Activated T-helper 1 cell treated with anti-CD3 and anti-CD28 coated beads, Interleukin-12 subunit alpha, Interleukin-12 subunit beta, Interleukin-2, Interleukin-4 antibody, amounts not matched to agents 30 ng/mL and 10 ng/mL and 1 ng/mL, durations not matched to agents 14 hours and 24 hours and 36 hours (primary cell): ENCODE measurements around the gene AQP12A. TPM values are rescaled to one million over a fixed set of nuclear protein-coding genes. Genes with fewer than 3 reads are reported as not detected.
"Not testable (repeated sequence)": the region's sequence is repeated elsewhere in the genome, so short reads cannot be mapped to it uniquely, and the experiment has no call there.

ENCODE experiments used
- DNase-seq: peaks from one replicate; pipeline ENCODE4 v3.0.0; 2021; ENCODE audit warnings: low spot score
- H3K27ac Mint-ChIP-seq: one replicate; pipeline ENCODE4 v1.8.0; 2021; ENCODE audit warnings: mild to moderate bottlenecking, mixed read lengths
- H3K27me3 Mint-ChIP-seq: one replicate; pipeline ENCODE4 v1.8.0; 2022; ENCODE audit warnings: mild to moderate bottlenecking, moderate library complexity, mixed read lengths; ENCODE audit not compliant: insufficient read depth
- H3K36me3 Mint-ChIP-seq: one replicate; pipeline ENCODE4 v1.8.0; 2021; ENCODE audit warnings: low read depth, mixed read lengths
- H3K4me1 Mint-ChIP-seq: one replicate; pipeline ENCODE4 v1.8.0; 2021; ENCODE audit warnings: low read depth, mixed read lengths
- H3K4me3 Mint-ChIP-seq: one replicate; pipeline ENCODE4 v1.8.0; 2021; ENCODE audit warnings: mild to moderate bottlenecking, moderate library complexity, mixed read lengths
- H3K9me3 Mint-ChIP-seq: one replicate; pipeline ENCODE4 v1.8.0; 2021; ENCODE audit warnings: mixed read lengths
- intact Hi-C: fragments of 100-400 bp; cut with micrococcal nuclease; formaldehyde crosslinking; loops from one replicate; pipeline ENCODE4 v1.15.1; 2024
- total RNA-seq: library from RNA; stranded (reverse); gene quantifications from 2 replicates; pipeline ENCODE4 v1.2.3, GENCODE V29; 2022

AQP12A gene
- total RNA-seq, 1 donor from 2014 or later = not detected

DNA sequence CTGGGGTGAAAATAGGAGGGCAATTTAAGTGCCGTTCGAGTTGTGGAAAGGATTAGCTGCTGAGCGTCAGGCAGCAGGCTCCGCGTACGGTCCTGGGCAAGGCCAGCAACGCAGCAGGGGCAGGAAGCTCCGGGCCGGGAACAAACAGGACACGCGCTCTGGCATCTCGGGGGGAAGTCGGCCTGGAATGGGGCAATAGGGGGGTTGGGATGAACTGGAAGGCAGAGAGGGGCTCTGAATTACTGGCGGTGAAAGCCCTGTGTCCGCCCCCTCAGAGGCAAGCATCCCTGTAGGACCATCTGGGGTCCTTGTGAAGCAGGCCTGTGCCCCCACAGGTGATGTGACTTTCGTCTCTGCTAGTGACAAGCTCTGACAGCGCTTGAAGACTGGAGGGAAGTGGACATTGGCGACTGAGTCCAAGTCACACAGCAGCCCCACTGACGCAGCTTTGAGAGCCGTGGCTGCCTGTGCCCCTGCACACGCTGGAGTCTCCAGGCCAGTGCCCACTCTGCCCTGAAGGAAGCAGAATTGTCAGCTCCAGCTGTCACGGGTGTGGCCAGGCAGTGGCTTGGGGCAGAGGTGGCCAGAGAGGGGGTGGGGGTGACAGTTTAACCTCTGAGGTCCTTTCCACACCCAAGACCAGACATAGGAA is 44.0 kb upstream of the AQP12A start:
- Mint-ChIP-seq H3K27ac (no peak overlapping the region), H3K4me1 (peaks cover 10% of the 10 kb centered on the region), H3K4me3 (no peak overlapping the region), H3K27me3 (peaks cover 27% of the 10 kb centered on the region), H3K9me3 (no peaks in the 10 kb centered on the region), H3K36me3 (no peaks in the 10 kb centered on the region)
- intact Hi-C loops = no loop called here
- no peak for DNase-seq

DNA sequence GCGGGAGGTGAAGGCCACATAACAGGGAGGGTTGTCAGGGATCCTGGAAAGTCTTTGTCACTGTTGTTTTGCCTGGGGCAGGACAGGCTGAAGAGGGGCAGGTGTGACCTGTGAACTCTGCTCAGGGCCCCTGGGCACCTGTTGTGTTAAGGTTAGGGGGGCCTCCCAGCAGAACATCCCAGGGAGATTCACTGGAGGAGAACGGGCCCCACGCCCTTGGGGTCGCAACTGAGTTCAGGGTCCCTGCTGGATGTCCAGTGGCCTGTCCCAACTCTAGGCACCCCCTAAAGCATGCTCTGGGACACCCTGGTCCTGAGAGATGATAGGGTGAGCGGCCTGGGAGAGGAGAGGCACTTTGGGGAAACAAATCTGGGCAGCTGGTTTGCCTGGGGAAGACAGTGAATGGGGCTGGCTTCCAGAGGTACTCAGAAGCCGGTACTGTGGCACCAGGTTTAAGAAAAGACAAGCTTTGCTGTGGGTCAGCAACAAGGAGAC is 43.5 kb upstream of the AQP12A start:
- H3K36me3 Mint-ChIP-seq = no peaks in the 10 kb centered on the region
- intact Hi-C loops = no loop called here
- DNase-seq = no peak
- peaks cover 10% of the 10 kb centered on the region for H3K4me1 Mint-ChIP-seq
- no peaks in the 10 kb centered on the region for H3K9me3 Mint-ChIP-seq
- H3K27ac Mint-ChIP-seq = no peak overlapping the region
- H3K27me3 Mint-ChIP-seq = peaks cover 27% of the 10 kb centered on the region
- H3K4me3 Mint-ChIP-seq = no peak overlapping the region

DNA sequence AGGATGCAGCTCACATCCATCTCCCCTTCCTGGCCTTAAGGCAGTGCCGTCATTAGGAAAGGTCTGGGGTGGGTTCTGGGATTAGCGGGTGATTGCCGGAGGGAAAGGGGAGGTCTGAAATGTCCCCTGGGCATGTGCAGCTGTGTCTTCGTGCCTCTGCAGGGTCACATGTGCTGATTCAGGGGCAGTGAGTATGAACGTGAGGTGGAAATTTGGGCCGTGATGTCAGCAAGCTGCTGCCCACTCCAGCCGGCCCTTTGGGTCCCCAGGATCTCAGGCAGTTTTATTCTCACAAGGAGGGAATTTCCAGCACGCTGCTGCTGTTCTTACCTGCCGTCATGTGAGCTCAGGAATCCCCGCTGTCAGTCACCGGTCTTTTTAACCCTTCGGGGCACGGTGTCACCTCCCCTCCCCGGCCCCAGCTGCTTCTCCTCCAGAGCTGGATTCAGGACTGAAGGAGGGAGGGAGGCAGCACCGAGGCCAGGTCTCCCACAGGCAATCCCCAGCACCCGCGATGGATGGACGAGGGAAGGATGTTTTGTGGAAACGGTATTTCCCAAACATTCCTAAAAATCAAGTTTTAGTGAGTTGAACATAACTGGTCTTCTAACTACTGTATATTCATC is 42.9 kb upstream of the AQP12A start:
- H3K27me3 Mint-ChIP-seq = peaks cover 31% of the 10 kb centered on the region
- DNase-seq = no peak
- H3K36me3 Mint-ChIP-seq = no peaks in the 10 kb centered on the region
- no peaks in the 10 kb centered on the region for H3K9me3 Mint-ChIP-seq
- peaks cover 10% of the 10 kb centered on the region for H3K4me1 Mint-ChIP-seq
- H3K4me3 Mint-ChIP-seq = no peak overlapping the region
- no peak overlapping the region for H3K27ac Mint-ChIP-seq
- intact Hi-C loops = no loop called here

DNA sequence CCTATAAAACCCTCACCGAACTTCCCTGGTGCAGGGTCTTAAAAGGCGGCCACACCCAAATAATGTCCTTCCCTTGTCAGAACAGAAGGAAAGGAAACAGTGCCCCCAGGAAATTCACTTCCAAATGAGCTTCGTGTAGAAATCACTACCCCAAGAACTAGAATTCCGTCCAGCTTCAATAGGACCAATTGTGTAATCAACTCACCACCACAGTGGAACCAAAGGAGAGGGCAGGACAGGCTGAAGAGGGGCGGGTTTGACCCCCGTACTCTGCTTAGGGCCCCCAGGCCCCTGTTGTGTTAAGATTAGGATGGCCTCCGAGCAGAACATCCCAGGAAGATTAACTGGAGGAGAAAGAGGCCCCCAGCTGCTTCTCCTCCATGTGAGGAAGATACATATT is 42.3 kb upstream of the AQP12A start:
- no peak overlapping the region for H3K27ac Mint-ChIP-seq
- no peaks in the 10 kb centered on the region for H3K9me3 Mint-ChIP-seq
- H3K4me1 Mint-ChIP-seq = peaks cover 10% of the 10 kb centered on the region
- H3K27me3 Mint-ChIP-seq = peaks cover 31% of the 10 kb centered on the region
- intact Hi-C loops = no loop called here
- no peaks in the 10 kb centered on the region for H3K36me3 Mint-ChIP-seq
- no peak for DNase-seq
- no peak overlapping the region for H3K4me3 Mint-ChIP-seq

DNA sequence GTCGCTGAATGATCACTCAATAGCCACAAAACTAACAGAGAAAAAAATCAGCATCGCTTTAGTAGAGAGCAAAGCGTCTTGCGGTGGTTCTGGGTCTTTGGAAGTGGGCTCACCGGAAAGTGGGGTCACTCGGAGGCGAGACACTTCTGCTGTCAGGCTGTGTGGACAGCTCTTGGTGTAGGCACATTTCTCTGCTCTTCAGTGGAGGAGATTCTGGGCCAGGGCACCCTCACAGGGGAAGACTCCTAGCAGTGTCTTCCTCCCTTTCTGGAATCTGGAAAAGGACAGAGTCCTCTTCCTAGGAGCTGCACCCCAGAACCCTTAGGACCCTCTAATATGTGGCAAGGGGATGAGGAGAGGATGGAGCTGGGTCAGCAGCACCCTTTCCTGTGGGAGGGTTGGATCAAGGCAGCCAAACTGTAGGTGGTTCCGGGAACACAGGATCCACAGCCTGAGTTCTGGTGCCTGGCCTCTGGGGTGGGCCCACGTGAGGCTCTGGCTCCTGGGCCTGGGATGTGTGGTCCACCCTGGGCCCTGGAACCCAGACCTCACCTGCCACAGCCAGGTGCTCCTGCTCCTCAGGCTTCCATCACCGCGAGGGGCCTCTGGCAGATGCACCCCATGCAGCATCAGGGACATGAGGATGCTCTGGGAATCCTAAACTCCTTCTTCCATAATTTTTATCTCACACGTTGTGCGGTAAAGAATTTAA is 41.3 kb upstream of the AQP12A start:
- H3K9me3 Mint-ChIP-seq = no peaks in the 10 kb centered on the region
- DNase-seq = no peak
- peaks cover 42% of the 10 kb centered on the region for H3K27me3 Mint-ChIP-seq
- intact Hi-C loops = no loop called here
- H3K4me3 Mint-ChIP-seq = no peak overlapping the region
- H3K36me3 Mint-ChIP-seq = no peaks in the 10 kb centered on the region
- no peak overlapping the region for H3K27ac Mint-ChIP-seq
- peaks cover 19% of the 10 kb centered on the region for H3K4me1 Mint-ChIP-seq

DNA sequence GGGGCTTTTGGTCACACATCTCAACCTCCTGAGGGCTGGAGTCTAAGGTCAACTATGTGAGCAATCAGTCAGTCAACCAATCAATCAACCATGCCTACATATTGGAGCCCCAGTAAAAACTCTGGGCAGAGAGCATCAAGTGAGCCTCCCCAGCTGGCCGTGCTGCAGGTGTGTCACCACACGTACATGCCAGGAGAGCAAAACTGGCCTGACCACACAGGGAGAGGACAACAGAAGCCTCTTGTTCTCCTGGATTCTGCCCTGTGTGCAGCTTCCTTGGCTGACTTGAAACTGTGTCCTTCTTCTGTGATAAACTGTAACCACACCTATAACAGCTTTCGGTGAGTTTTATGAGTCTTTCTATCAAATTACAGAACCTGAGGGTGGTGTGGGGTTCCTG is 40.5 kb upstream of the AQP12A start:
- Mint-ChIP-seq H3K36me3 (no peaks in the 10 kb centered on the region), H3K9me3 (no peaks in the 10 kb centered on the region), H3K4me3 (no peak overlapping the region), H3K4me1 (peaks cover 15% of the 10 kb centered on the region), H3K27ac (no peak overlapping the region), H3K27me3 (peaks cover 45% of the 10 kb centered on the region)
- DNase-seq = no peak
- intact Hi-C loops = no loop called here

DNA sequence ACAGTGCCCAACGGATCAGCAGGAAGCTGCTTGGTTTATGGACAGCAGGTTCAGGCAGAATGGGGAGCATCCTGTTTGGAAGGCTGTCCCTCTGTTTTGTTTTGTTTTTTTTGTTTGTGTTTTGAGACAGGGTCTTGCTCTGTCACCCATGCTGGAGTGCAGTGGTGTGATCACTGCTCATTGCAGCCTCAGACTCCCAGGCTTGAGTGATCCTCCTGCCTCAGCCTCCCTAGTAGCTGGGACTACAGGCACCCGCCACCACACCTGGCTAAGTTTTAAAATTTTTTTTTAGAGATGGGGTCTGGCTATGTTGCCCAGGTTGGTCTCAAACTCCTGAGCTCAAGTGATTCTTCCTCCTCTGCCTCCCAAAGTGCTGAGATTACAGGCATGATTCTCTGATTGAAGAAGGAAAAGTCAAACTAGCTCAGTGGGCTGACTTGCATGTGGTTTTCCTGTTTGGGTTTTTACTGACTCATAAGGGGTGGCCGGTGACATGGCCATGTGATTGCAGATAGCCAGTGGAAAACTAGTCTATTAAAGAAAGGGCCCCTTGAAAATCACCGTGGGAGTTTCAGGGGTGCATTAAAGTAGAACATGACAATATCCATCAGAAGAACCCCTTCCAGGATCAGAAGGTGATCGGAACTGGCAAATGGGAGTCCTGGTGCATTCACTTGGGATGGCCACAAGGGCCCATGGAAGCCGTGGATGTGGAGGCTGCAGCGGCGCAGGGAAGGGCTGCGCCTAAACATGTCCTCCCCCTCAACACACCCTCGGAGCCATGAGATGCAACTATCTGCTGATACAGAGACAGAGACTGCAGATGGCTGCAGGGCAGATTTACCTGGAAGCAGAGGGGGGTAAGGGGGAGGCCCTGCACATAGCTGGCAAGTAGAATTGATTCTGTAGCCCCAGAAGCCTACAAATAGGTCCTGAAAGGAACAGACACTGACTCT is 35.5 kb upstream of the AQP12A start:
- H3K27ac Mint-ChIP-seq = no peak overlapping the region
- H3K9me3 Mint-ChIP-seq = no peaks in the 10 kb centered on the region
- peaks cover 16% of the 10 kb centered on the region for H3K4me1 Mint-ChIP-seq
- no peaks in the 10 kb centered on the region for H3K36me3 Mint-ChIP-seq
- peaks cover 59% of the 10 kb centered on the region for H3K27me3 Mint-ChIP-seq
- no peak overlapping the region for H3K4me3 Mint-ChIP-seq
- DNase-seq = no peak
- intact Hi-C loops = loop anchor here (5.0 kb wide), 1 partner anchor 34 kb away; no protein-coding TSS in a partner anchor

DNA sequence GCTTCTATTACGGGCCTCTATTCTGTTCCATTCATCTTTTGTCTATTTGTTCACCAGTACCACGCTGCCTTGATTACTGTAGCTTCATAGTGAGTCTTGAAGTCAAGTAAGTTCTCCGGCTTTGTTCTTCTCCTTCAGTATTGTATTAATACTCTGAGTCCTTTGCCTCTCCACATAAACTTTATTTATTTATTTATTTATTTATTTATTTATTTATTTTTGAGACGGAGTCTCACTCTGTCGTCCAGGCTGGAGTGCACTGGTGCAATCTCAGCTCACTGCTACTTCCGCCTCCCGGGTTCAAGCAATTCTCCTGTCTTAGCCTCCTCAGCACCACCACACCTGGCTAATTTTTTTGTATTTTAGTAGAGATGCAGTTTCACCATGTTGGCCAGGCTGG is 31.8 kb upstream of the AQP12A start:
- Mint-ChIP-seq H3K4me1 (peaks cover 11% of the 10 kb centered on the region), H3K27me3 (peaks cover 73% of the 10 kb centered on the region)
- not testable (repeated sequence) for H3K9me3 Mint-ChIP-seq, DNase-seq, H3K36me3 Mint-ChIP-seq, H3K27ac Mint-ChIP-seq, H3K4me3 Mint-ChIP-seq
- intact Hi-C loops = loop anchor here (5.0 kb wide), 1 partner anchor 38 kb away; no protein-coding TSS in a partner anchor

DNA sequence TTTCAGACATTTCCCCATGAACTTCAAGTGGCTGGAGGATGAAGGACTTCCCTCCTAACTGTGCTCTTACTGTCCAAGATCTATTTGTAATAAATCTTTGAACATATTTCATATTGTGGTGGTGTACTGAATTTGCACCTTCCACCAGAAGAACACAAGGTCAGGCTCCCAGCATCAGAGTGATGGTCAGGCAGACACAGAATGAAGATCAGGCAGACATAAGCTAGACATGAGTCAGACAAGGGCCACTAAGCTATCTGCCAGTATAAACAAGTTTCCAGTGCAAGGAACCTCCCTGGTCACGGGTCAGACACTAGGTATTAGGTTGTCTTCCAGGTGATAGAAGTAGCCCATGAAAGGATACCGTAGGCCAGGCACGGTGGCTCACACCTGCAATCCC is 29.0 kb upstream of the AQP12A start:
- H3K9me3 Mint-ChIP-seq = peaks cover 13% of the 10 kb centered on the region
- no peaks in the 10 kb centered on the region for H3K36me3 Mint-ChIP-seq
- intact Hi-C loops = no loop called here
- DNase-seq = no peak
- peaks cover 75% of the 10 kb centered on the region for H3K27me3 Mint-ChIP-seq
- H3K4me3 Mint-ChIP-seq = no peak overlapping the region
- no peak overlapping the region for H3K27ac Mint-ChIP-seq
- no peaks in the 10 kb centered on the region for H3K4me1 Mint-ChIP-seq

DNA sequence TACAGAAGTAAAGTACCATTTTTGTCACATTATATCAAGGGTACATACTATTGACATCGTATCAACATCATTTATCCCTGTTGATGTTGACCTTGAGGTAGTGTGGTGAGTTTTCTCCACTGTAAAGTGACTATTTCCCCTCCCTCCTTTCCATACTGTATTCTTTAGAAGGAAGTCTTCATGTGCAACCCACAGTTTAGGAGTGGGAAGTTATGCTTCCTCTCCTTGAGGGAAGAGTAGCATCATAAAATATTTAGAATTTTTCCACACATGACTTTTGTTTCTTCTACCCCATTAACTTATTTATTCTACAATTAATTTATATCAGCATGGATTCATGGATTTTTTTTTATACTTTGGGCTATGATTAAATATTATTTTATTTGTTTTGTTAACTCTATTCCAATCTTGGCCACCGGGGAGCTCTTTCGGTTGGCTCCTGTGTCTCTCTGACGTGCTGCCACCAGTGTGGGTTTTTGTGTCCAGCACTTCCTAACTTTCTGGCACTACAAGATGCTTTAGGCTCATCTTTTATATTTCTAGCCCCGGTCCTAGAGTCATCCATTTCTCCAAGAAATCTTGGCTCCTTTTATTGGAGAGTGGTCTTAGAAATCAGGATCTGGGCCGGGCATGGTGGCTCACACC is 28.0 kb upstream of the AQP12A start:
- Mint-ChIP-seq H3K9me3 (peaks cover 13% of the 10 kb centered on the region), H3K4me1 (no peaks in the 10 kb centered on the region), H3K27ac (no peak overlapping the region), H3K4me3 (no peak overlapping the region), H3K27me3 (peaks cover 76% of the 10 kb centered on the region), H3K36me3 (no peaks in the 10 kb centered on the region)
- no peak for DNase-seq
- intact Hi-C loops = no loop called here

DNA sequence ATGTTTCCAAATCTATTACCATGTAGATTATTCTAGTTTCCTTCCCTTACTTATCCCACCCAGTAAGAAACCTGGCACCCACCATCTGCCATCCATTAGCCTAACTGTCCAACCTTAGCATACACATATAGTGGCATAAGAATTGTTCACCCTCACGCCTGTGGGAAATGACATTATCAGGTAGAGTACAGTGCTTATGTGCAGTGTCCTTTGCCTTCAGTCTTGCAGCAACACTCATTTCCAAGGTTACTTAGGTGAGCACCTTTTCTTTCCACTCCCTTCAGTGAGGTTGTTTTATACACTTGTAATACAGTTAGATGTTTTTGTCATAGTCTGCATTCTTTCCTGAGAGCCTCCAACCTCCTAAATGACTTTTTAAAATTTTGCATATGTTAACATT is 27.0 kb upstream of the AQP12A start:
- Mint-ChIP-seq H3K27me3 (peaks cover 74% of the 10 kb centered on the region), H3K36me3 (no peaks in the 10 kb centered on the region), H3K9me3 (peaks cover 13% of the 10 kb centered on the region), H3K4me1 (no peaks in the 10 kb centered on the region), H3K4me3 (no peak overlapping the region), H3K27ac (no peak overlapping the region)
- intact Hi-C loops = no loop called here
- no peak for DNase-seq

DNA sequence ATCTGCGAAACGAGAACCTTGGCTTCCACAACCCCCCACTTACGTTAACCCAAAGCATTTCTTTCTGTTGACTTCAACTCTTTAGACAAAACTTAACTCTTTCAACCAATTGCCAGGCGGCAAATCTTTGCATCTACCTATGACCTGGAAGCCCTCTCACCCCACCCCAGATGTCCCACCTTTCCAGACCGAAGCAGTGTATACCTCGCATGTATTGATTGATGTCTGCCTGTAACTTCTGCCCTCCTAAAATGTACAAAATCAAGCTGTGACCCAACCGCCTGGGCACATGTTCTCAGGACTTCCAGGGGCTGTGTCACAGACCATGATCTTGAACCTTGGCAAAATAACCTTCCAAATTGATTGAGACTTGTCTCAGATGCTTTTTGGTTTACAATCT is 21.3 kb upstream of the AQP12A start:
- no peak for DNase-seq
- H3K27ac Mint-ChIP-seq = no peak overlapping the region
- H3K27me3 Mint-ChIP-seq = peaks cover 63% of the 10 kb centered on the region
- intact Hi-C loops = no loop called here
- no peak overlapping the region for H3K4me3 Mint-ChIP-seq
- peaks cover 5% of the 10 kb centered on the region for H3K9me3 Mint-ChIP-seq
- H3K4me1 Mint-ChIP-seq = no peaks in the 10 kb centered on the region
- no peaks in the 10 kb centered on the region for H3K36me3 Mint-ChIP-seq
